H7 (cell line): ENCODE data around the gene TEDC2. TPM values are rescaled to one million over a fixed set of nuclear protein-coding genes. Genes with fewer than 3 reads are reported as not detected.
A peak's percentile ranks its signal among the peaks of the same experiment; 100 is the strongest.
"Not testable (repeated sequence)": the region's sequence is repeated elsewhere in the genome, so short reads cannot be mapped to it uniquely, and the experiment has no call there.

Experiments
- DNase-seq: peaks from one replicate; pipeline ENCODE4 v3.0.0; 2012
- H3K27me3 ChIP-seq: 2 replicates; pipeline ENCODE4 v1.6.0; 2011; ENCODE audit warnings: mild to moderate bottlenecking, low read length; ENCODE audit not compliant: control insufficient read depth, insufficient read depth
- H3K36me3 ChIP-seq: replicated peaks from 2 replicates; pipeline ENCODE4 v1.5.1; 2011; ENCODE audit warnings: low read length; ENCODE audit not compliant: control insufficient read depth, insufficient read depth
- H3K4me3 ChIP-seq: 2 replicates; pipeline ENCODE4 v1.5.1; 2011; ENCODE audit warnings: low read depth, mild to moderate bottlenecking, control low read depth, low read length, moderate library complexity; ENCODE audit not compliant: insufficient read depth
- total RNA-seq: library from RNA; depleted of rRNA; stranded (reverse); fragments of >200 nt; shearing (Covaris generic); gene quantifications from 2 replicates; pipeline ENCODE4 v1.2.3, GENCODE V29; 2014

TEDC2 gene
- total RNA-seq, 1 experiment from 2014 or later: 90.7 TPM

DNA sequence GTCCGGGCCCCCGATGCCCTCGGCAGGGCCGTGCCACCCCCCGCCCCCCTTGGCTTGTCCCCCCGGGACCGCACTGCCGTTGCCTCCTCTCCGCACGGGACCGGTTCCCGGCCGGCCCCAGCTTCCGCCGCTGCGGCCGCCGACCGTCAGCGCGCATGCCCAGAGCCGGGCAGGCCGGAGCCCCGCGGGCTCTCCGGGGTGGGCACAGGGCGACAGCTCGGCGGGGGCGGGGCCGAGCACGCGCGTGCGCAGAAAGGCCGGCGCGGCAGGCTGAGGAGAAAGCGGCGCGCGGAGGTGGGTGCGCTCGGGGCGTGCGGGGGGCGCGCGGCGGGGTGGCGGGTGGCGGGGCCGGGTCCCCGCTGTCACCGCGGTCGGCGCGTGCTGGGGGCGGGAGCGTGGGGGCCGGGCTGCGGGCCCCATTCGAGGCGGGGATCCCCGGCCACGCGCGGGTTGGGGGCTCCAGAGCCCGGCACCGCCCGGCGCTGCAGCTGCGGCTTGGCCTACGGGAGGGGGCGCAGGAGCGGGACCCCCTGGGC is 15.0 kb downstream of the TEDC2 start, which contains the start of gene TBC1D24:
TSS of gene TBC1D24 (plus strand) at position 251 of the 536 bp plus-strand sequence. CDS start 21,022 bp downstream, outside the sequence.
- peak; percentile 100 for DNase-seq
- no peaks in the 10 kb centered on the region for H3K36me3 ChIP-seq
- H3K27me3 ChIP-seq: peaks cover 41% of the 10 kb centered on the region
- peak within 1 kb of the TSS; percentile 73 for H3K4me3 ChIP-seq

DNA sequence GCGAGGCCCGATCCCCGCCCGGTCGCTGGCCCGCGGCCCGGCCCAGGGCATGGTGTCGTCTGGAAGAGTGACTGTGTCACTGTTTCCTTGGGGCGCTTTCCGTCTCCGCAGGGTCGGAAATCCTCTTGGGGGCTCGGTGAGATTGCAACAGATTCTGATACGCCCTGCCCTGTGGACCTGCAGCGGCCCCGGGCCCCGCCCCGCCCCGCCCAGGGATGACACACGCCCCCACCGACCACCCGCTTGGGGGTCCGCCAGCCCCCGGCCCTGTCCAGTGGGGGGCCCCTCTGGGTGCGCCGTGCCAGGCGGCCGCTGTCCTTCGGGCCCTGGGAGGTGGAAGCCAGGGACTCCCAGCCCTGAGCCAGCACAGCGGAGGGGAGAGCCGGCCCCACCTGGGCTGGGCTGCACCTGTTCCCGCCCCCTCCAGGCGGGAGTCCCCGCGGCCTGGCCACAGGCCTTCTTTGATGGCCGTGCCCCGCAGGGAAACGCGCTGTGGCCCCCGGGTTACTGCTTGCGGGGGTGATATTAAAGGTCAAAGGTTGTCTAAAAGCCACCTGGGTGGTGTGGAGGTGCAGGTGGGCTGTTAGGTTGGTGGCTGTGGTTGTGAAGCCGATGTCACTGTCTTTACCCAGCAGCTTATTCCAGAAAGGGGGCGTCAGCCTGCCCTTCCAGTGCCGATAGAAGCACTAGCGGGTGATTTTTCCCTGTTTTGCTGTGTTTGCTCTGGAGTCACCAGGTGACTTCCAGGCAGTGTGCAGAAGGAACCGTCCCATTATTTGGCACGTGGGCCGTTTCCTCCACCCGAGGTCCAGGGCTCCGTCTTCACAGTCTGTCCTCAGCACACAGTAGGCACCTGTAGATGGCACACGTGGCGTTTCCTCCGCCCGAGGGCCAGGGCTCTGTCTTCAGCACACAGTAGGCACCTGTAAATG is 15.8 kb downstream of the TEDC2 start:
- H3K27me3 ChIP-seq: peaks cover 33% of the 10 kb centered on the region
- DNase-seq: peak; percentile 95
- H3K36me3 ChIP-seq: no peaks in the 10 kb centered on the region
- H3K4me3 ChIP-seq: peak overlapping the region; percentile 63

- H3K27me3 ChIP-seq: peaks cover 29% of the 10 kb centered on the region
- no peak overlapping the region for H3K4me3 ChIP-seq
- H3K36me3 ChIP-seq: no peaks in the 10 kb centered on the region
- no peak for DNase-seq
These were observed 16.4 kb downstream of the TEDC2 start for GRCh38 chr16:2476345-2476720.

- no peak for DNase-seq
- Histone ChIP-seq H3K36me3 (no peaks in the 10 kb centered on the region), H3K4me3 (no peak overlapping the region), H3K27me3 (peaks cover 25% of the 10 kb centered on the region)
These were observed 16.8 kb downstream of the TEDC2 start for GRCh38 chr16:2476741-2477140.

DNA sequence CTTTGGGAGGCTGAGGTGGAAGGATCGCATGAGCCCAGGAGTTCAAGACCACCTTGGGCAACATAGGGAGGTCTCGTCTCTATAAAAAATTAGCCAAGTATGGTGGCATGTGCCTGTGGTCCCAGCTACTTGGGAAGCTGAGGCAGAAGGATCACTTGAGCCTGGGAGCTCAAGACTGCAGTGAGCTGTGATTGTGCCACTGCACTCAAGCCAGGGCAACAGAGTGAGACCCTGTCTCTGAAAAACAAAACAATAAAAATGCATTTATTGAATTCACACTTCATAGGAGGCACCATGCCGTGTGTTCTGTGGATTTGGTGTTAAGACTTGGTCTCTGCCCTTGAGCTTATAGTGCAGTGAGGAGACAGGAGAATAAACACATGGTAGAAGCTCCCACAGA is 17.4 kb downstream of the TEDC2 start:
- DNase-seq: no peak
- no peaks in the 10 kb centered on the region for H3K36me3 ChIP-seq
- no peak overlapping the region for H3K4me3 ChIP-seq
- H3K27me3 ChIP-seq: peaks cover 20% of the 10 kb centered on the region

DNA sequence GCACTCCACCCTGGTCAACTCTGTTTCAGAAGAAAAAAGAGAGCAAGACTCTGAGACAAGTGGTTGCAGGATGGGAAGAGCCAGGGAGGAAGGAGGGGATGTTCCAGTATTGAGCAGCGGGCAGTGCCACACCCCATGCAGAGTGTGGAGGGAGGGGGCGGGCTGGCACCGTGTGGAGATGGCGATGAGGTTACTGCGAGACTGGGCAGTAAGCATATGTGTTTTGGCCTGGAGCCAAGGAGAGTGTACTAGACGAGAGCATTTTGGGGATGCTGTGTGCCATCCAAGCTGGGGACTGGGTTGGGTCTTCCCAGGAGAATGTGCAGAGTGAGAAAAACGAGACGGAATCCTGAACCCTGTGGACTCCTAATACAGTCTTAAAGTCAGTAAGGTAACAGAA is 18.4 kb downstream of the TEDC2 start:
- Histone ChIP-seq H3K4me3 (no peak overlapping the region), H3K27me3 (peaks cover 10% of the 10 kb centered on the region), H3K36me3 (no peaks in the 10 kb centered on the region)
- no peak for DNase-seq

DNA sequence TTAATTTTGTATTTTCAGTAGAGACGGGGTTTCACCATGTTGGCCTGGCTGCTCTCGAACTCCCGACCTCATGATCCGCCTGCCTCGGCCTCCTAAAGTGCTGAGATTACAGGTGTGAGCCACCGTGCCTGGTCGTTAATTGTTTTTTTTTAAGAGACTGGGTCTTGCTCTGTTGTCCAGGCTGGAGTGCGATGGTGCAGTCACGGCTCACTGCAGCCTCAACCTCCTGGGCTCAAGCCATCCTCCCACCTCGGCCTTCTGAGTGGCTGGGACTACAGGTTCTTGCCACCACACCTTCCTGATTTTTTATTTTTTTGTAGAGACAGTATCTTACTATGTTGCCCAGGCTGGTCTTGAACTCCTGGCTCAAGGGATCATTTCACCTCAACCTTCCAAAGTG is 20.1 kb downstream of the TEDC2 start:
- H3K27me3 ChIP-seq, H3K4me3 ChIP-seq, DNase-seq: not testable (repeated sequence)

DNA sequence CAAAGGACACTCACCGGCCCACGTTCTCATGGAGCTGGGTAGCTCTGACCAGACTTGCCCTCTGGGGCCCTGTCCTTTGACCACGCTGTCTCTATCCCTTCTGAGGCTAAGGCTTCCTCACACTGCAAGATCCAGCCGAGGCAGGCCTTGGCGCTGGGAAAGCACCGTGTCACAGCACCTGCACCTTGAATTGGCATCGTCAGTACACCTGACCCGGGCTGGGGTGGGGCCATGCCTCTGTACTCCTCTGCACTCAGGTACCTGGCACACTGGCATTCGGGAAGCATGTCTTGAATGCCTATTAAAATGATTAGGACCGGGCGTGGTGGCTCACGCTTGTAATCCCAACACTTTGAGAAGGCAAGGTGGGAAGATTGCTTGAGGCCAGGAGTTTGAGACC is 21.0 kb downstream of the TEDC2 start:
- Histone ChIP-seq H3K27me3 (no peaks in the 10 kb centered on the region), H3K36me3 (no peaks in the 10 kb centered on the region), H3K4me3 (no peak overlapping the region)
- DNase-seq: no peak

More for the DNA sequence above, 20.1 kb downstream of the TEDC2 start:
- not testable (repeated sequence) for H3K36me3 ChIP-seq

- no peaks in the 10 kb centered on the region for H3K36me3 ChIP-seq
- H3K27me3 ChIP-seq: no peaks in the 10 kb centered on the region
- H3K4me3 ChIP-seq: no peak overlapping the region
- DNase-seq: no peak
These were observed 21.8 kb downstream of the TEDC2 start for GRCh38 chr16:2481676-2482075.

DNA sequence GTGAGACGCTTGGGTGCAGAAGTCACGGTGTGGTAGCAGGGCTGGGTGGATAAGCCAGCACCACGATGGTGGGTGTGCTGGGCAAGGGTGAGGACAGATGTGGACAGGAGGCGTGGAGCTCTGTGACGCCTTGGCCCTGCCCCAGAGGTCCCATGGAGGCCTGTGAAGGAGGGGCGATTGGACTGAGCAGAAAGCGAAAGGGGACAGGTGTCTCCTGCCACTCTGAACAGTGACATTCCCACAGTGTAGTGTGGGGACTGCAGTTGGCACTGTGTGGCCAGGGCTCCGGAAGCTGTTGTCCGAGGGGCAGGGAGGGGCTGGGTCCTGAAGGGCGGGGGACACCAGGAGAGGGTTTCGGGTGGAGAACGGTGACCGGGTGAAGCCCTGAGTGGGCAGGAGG is 22.3 kb downstream of the TEDC2 start:
- no peak for DNase-seq
- no peaks in the 10 kb centered on the region for H3K36me3 ChIP-seq
- H3K4me3 ChIP-seq: no peak overlapping the region
- no peaks in the 10 kb centered on the region for H3K27me3 ChIP-seq

DNA sequence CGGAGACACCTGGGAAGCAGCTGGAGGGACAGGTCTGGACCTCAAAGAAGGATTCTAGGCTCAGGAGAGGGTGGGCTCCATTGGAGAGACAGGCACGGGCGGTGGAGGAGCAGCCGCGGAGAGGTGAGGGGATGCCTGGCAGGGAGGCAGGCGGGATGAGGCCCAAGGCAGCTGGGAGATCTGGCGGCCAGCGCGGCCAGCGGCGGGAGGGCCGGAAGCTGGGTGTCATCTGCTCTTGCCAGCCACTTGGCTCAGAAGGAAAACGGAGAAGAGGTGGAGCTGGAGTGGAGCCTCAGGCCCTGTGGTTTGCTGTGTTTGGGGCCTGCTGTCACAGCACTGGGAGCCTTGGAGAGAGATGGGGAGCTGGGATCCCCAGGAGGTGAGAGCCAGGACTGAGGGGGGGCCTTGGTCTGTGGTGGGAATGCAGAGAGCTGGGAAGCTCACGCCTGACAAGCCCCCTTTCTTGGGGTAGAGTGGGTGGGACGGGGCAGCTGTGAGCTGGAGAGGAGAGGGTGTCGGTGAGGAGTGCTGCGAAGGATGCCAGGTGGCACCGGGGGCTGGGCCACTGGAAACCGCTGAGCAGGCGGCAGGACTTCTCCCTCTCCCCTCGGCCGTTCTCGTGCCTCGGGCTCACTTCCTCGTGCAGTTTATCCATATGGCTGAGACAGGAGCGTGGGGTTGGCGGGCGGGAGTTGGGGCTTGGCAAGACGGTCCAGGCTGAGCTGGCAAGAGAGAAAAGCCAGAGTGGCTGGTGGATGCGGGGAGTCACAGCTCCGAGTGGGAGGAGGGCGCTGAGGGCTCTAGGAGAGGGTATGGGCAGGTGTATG is 23.0 kb downstream of the TEDC2 start:
- no peak for DNase-seq
- H3K4me3 ChIP-seq: no peak overlapping the region
- H3K27me3 ChIP-seq: no peaks in the 10 kb centered on the region
- no peaks in the 10 kb centered on the region for H3K36me3 ChIP-seq

DNA sequence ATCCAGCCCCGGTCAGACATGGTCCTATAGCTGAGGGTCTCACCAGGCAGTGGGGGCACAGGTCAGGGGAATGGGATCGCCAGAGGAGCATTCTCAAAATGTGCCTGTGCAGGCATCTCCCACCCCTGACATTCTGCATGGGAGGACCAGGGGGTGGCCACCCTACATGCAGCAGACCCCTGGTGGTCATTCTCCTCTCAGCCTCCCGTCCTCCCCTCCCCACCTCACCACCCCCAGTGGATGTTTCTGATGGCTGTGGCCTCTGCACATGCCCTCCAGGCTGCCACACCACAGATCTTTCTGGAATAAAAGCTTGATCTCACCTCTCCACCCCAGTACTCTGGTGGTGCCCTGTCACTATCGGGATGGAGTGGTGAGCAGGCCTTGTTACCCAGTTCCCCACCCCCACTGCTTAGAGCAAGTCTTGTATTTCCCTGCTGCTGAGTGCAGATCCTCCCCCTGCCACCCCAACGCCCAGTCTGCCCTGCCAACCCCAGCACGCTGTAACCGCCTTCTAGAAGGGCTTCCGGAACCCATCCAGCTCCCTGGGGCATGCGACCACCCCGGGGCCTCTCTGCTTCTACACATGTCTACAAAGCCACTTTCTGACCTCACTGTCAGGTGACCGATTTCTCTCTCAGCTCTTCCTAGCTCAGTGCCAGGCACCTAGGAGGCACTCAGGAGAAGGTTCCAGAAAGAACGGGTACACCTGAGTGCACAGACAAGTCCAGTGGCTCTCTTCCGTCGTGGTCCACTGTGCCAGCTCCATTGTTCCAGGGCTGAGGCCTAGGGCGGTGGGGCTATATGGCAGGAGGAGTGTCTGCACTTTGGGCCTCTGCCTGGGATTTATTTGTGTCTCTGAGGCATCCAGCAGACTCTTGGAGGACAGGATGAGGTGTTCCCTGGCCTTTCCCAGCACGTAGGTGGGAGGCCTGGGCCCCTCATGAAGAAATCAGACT is 24.3 kb downstream of the TEDC2 start:
- H3K4me3 ChIP-seq: no peak overlapping the region
- no peaks in the 10 kb centered on the region for H3K27me3 ChIP-seq
- no peaks in the 10 kb centered on the region for H3K36me3 ChIP-seq
- no peak for DNase-seq

- DNase-seq: no peak
- no peaks in the 10 kb centered on the region for H3K27me3 ChIP-seq
- no peaks in the 10 kb centered on the region for H3K36me3 ChIP-seq
- no peak overlapping the region for H3K4me3 ChIP-seq
These were observed 25.1 kb downstream of the TEDC2 start for GRCh38 chr16:2484898-2485508.
